Measurements from ENCODE around the gene MRPL42.
"Not testable (repeated sequence)": the region's sequence is repeated elsewhere in the genome, so short reads cannot be mapped to it uniquely, and the experiment has no call there.

The MRPL42 gene

DNA sequence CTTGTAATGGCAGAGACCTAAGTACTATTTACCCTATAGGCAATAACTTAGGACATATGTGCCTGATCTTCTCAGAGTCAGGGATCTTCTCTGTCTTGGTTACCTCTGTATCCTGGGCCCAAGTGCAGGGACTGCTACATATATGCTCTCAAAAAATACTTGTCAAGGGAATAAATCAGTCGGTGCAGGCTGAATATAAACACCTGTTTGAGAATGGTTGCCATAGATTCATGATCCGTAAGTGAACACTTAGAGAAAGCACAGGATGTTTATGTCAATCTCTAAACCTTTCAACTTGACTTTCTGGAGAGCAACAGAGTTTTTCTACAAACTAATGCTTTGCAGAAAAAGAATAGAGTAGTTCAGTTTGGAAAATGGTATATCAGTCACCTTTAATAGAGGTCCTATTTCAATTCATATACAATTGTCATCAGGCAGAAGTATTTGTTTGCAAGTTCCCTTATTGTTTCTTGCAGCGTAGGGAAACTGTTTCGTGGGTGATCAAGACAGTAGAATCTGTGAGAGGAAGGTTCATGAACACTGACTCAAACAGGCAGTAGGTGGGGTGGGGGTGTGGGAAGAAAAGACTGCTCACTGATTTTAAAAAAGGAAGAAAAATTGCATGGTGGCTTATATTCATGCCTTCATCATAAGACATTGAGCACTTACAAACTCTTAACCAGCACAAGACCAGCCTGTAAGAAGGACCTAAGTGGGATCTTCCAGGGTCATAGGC lies 19.6 kb upstream of the MRPL42 start:
- DNase-seq (ENCODE audit: low read depth in 2 of 2), result no peak

GRCh38 chr12:93448796-93449195 lies 18.5 kb upstream of the MRPL42 start:
- DNase-seq (ENCODE audit: low read depth in 2 of 2), result no peak

DNA sequence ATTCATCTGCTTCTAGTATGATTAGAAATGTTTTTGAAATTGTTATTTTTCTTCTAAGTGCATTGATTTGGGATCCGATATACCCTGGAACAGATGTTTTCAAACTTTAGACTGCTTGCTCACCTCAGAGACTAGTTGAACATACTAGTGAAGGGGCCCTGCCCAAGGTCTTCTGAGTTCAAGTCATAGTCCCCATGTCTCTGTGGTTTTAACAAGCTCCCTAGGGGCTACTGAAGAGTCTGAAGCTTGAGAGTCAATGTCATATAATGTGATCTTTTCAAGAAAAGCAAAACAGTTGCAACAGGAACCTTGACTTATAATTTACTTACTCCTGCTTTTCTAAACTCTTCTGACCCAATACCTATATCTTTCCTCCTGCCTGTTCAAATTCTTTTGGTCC lies 18.0 kb upstream of the MRPL42 start:
- no peak for DNase-seq (ENCODE audit: low read depth in 2 of 2)

- DNase-seq (ENCODE audit: low read depth in 2 of 2), result no peak
Observed at GRCh38 chr12:93451423-93452158, 15.7 kb upstream of the MRPL42 start.

GRCh38 chr12:93453633-93454032 lies 13.7 kb upstream of the MRPL42 start:
- no peak for DNase-seq (ENCODE audit: low read depth in 2 of 2)

DNA sequence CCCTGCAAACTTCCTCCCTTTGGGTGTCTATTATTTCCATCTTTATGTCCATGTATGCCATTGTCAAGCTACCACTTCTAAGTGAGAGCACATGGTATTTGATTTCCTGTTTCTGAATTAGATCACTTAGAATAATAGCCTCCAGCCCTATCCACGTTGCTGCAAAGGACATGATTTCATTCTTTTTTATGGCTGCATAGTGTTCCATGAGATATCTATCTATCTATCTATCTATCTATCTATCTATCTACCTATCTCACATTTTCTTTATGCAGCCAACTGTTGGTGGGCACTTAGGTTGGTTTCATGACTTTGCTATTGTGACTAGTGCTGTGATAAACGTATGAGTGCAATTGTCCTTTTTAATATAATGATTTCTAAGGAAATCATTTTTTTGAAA lies 11.2 kb upstream of the MRPL42 start:
- DNase-seq (ENCODE audit: low read depth in 2 of 2), result no peak

DNA sequence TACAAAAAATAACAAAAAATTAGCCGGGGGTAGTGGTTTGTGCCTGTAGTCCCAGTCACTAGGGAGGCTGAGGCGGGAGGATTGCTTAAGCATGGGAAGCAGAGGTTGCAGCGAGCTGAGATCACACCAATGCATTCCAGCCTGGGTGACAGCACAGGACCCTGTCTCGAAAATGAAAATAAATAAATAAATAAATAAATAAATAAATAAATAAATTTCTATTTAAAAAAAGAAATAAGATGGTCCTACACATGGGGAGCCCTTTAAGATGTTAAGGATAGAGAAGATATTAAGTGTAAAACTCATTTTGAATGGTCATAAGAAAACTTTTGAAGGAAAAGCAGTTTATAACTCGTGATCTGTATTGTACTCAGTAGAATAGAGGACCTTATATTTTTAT lies 8.2 kb upstream of the MRPL42 start:
- no peak for DNase-seq (ENCODE audit: low read depth in 2 of 2)

DNA sequence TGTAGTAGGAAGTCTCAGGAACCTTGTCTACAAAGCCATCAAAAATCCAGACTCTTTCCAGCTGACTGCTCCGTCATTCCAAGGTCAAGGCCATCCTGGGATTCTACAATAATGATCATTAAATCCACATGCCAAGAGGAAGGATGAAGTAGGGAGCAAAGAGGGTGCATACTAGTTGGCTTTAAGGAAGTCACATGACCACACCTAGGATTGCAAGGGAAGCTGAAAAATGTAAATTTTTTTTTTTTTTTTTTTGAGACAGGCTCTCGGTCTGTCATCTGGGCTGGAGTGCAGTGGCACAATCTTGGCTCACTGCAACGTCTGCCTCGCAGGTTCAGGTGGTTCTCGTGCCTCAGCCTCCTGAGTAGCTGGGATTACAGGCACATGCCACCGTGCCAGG lies 7.3 kb upstream of the MRPL42 start:
- DNase-seq (ENCODE audit: low read depth in 2 of 2), result no peak

- DNase-seq (ENCODE audit: low read depth in 2 of 2), result no peak
Observed at GRCh38 chr12:93460902-93461301, 6.4 kb upstream of the MRPL42 start.

DNA sequence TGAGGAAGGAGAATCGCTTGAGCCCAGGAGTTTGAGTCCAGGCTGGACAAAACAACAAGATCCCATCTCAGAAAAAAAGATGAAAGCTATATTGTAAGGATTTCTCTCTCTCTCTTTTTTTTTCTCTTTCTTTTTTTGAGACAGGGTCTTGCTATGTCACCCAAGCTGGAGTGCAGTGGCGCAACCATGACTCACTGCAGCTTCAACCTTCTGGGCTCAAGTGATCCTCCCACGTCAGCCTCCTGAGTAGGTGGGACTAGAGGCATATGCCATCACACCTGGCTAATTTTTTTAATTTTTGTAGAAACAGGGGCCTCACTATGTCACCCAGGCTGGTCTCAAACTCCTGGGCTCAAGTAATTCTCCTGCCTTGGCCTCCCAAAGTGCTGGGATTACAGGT lies 5.8 kb upstream of the MRPL42 start:
- no peak for DNase-seq (ENCODE audit: low read depth in 2 of 2)

GRCh38 chr12:93465841-93466240 lies 1.5 kb upstream of the MRPL42 start:
- no peak for DNase-seq (ENCODE audit: low read depth in 2 of 2)

GRCh38 chr12:93466625-93467350 lies 526 bp upstream of the MRPL42 start:
- no peak for DNase-seq (ENCODE audit: low read depth in 2 of 2)

GRCh38 chr12:93468008-93468371 lies 676 bp downstream of the MRPL42 start:
- DNase-seq (ENCODE audit: low read depth in 2 of 2), result no peak

GRCh38 chr12:93469386-93469785 lies 2.1 kb downstream of the MRPL42 start:
- DNase-seq (ENCODE audit: low read depth in 2 of 2), result no peak

- DNase-seq (ENCODE audit: low read depth in 2 of 2), result no peak
Observed at GRCh38 chr12:93476555-93476954, 9.2 kb downstream of the MRPL42 start.

- no peak for DNase-seq (ENCODE audit: low read depth in 2 of 2)
Observed at GRCh38 chr12:93482721-93483120, 15.4 kb downstream of the MRPL42 start.

GRCh38 chr12:93483151-93483807 lies 16.0 kb downstream of the MRPL42 start:
- no peak for DNase-seq (ENCODE audit: low read depth in 2 of 2)

GRCh38 chr12:93484315-93484981 lies 17.1 kb downstream of the MRPL42 start:
- DNase-seq (ENCODE audit: low read depth in 2 of 2), result no peak

- not testable (repeated sequence) for DNase-seq (ENCODE audit: low read depth in 2 of 2)
Observed at GRCh38 chr12:93492808-93493207, 25.5 kb downstream of the MRPL42 start.

DNA sequence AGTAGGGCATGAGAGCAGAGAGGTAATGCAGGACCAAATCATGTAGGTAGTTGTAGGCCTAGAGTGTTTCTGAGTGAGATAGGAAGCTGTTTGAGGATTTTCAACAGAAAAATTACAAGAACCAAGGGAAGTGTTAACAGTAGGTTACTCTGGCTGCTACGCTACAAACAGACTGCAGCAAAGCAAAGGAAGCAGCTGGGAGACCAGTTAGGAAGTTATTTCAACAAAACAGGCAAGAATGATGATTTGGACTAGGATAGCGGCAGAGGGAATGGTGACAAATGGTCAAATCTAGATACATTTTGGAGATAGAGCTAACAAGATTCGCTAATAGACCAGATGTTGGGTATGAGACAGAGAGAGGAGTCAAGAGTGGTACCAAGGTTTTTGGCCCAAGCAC lies 26.8 kb downstream of the MRPL42 start:
- DNase-seq (ENCODE audit: low read depth in 2 of 2), result no peak

DNA sequence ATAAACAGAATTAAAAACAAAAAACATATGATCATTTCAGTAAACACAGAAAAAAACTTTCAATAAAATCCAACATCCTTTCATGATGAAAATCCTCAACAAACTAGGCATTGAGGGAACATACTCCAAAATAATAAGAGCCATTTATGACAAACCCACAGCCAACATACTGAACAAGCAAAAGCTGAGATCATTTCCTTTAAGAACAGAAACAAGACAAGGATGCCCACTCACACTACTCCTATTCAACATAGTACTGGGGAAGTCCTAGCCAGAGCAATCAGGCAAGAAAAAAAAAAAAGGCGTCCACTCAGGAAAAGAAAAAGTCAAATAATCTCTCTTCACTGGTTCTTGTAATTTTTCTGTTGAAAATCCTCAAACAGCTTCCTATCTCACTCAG lies 30.1 kb downstream of the MRPL42 start:
- no peak for DNase-seq (ENCODE audit: low read depth in 2 of 2)

GRCh38 chr12:93498813-93499212 lies 31.5 kb downstream of the MRPL42 start:
- DNase-seq (ENCODE audit: low read depth in 2 of 2), result not testable (repeated sequence)

Measured in stimulated activated CD4-positive, alpha-beta T cell treated with anti-CD3 and anti-CD28 coated beads, Interleukin-12 subunit alpha, Interleukin-12 subunit beta, amount 100 ng/mL, for 24 hours (primary cell).